ENCODE results near the gene ENDOU. TPM values are rescaled to one million over a fixed set of nuclear protein-coding genes. Genes with fewer than 3 reads are reported as not detected.

The ENDOU gene
- total RNA-seq, 1 experiment from 2014 or later, result not detected

GRCh38 chr12:47747596-47748506 lies 22.6 kb upstream of the ENDOU start:
- Mint-ChIP-seq H3K4me3 (no peak overlapping the region), H3K4me1 (peaks cover 44% of the 10 kb centered on the region), H3K9me3 (no peaks in the 10 kb centered on the region), H3K27ac (no peak overlapping the region), H3K27me3 (ENCODE audit: low read depth) (peaks cover 6% of the 10 kb centered on the region; the same call in 1 of the 2 replicates), H3K36me3 (no peaks in the 10 kb centered on the region)
- ChIA-PET CTCF (interaction anchor here (0.8 to 2.3 kb wide), 5 partner anchors 10 to 33 kb away, joined by 3 to 12 read pairs (median 4); partner anchors contain the start of genes RAPGEF3 and SLC48A1), POLR2A (no interaction called here)
- no peak for TF ChIP-seq OVOL2 (CRISPR knock-in tag; IDR thresholded peaks at IDR 0.05; ENCODE audit: borderline replicate concordance)
- no peak for TF ChIP-seq AFF4 (CRISPR knock-in tag; IDR thresholded peaks at IDR 0.05; ENCODE audit: borderline replicate concordance)
- no peak for TF ChIP-seq ATF3 (CRISPR knock-in tag; conservative IDR thresholded peaks at IDR 0.05)
- no peak for TF ChIP-seq FOXK1 (CRISPR knock-in tag; IDR thresholded peaks at IDR 0.05)
- TF ChIP-seq ETV6 (CRISPR knock-in tag; IDR thresholded peaks at IDR 0.05), result no peak
- no peak for TF ChIP-seq MAX (CRISPR knock-in tag; IDR thresholded peaks at IDR 0.05)
- TF ChIP-seq HMGA2 (CRISPR knock-in tag; IDR thresholded peaks at IDR 0.05), result no peak
- TF ChIP-seq ZBTB43 (CRISPR knock-in tag; IDR thresholded peaks at IDR 0.05), result no peak
- TF ChIP-seq ATF2 (CRISPR knock-in tag; IDR thresholded peaks at IDR 0.05; ENCODE audit: borderline replicate concordance, low read depth), result no peak
- no peak for TF ChIP-seq TEAD4 (CRISPR knock-in tag; IDR thresholded peaks at IDR 0.05)
- no peak for TF ChIP-seq ZNF317 (CRISPR knock-in tag; IDR thresholded peaks at IDR 0.05; ENCODE audit: borderline replicate concordance, low read depth)
- TF ChIP-seq NFATC4 (CRISPR knock-in tag; IDR thresholded peaks at IDR 0.05), result no peak
- TF ChIP-seq ERG (CRISPR knock-in tag; IDR thresholded peaks at IDR 0.05), result no peak
- DNase-seq (ENCODE audit: low spot score) (no peak), ATAC-seq (no peak)

- no peaks in the 10 kb centered on the region for H3K9me3 Mint-ChIP-seq
- peaks cover 7% of the 10 kb centered on the region; the same call in 1 of the 2 replicates for H3K27me3 Mint-ChIP-seq (ENCODE audit: low read depth)
- H3K27ac Mint-ChIP-seq, result no peak overlapping the region
- ChIA-PET POLR2A (no interaction called here), CTCF (interaction anchor here (0.6 to 2.3 kb wide), 6 partner anchors 11 to 33 kb away, joined by 3 to 12 read pairs (median 4); partner anchors contain the start of genes RAPGEF3 and SLC48A1)
- no peak overlapping the region for H3K4me3 Mint-ChIP-seq
- peaks cover 39% of the 10 kb centered on the region for H3K4me1 Mint-ChIP-seq
- ATAC-seq, result no peak
- no peaks in the 10 kb centered on the region for H3K36me3 Mint-ChIP-seq
- no peak for DNase-seq (ENCODE audit: low spot score)
- TF ChIP-seq FOXP1 (CRISPR knock-in tag; IDR thresholded peaks at IDR 0.05; ENCODE audit: borderline replicate concordance) (no peak), PRRX2 (CRISPR knock-in tag; IDR thresholded peaks at IDR 0.05) (no peak), JUN (CRISPR knock-in tag; IDR thresholded peaks at IDR 0.05) (no peak), MXD4 (CRISPR knock-in tag; IDR thresholded peaks at IDR 0.05; ENCODE audit: borderline replicate concordance) (no peak), ZNF317 (CRISPR knock-in tag; IDR thresholded peaks at IDR 0.05; ENCODE audit: borderline replicate concordance, low read depth) (no peak), ATF6 (CRISPR knock-in tag; IDR thresholded peaks at IDR 0.05) (no peak), ELF4 (CRISPR knock-in tag; IDR thresholded peaks at IDR 0.05; ENCODE audit: low read depth) (no peak), ESRRA (CRISPR knock-in tag; IDR thresholded peaks at IDR 0.05; ENCODE audit: borderline replicate concordance) (no peak), E2F4 (CRISPR knock-in tag; IDR thresholded peaks at IDR 0.05; ENCODE audit: borderline replicate concordance, low read depth) (no peak), GRHL2 (CRISPR knock-in tag; IDR thresholded peaks at IDR 0.05; ENCODE audit: insufficient replicate concordance, severe bottlenecking) (no peak)
Observed at GRCh38 chr12:47747126-47747525, 21.8 kb upstream of the ENDOU start.
